ENCODE measurements around the gene SMCO2. TPM values are rescaled to one million over a fixed set of nuclear protein-coding genes. Genes with fewer than 3 reads are reported as not detected.

Gene SMCO2
- total RNA-seq, 1 donor from 2014 or later = not detected

- peaks cover 95% of the 10 kb centered on the region for H3K4me1 ChIP-seq
- TF ChIP-seq, protein P1, sequence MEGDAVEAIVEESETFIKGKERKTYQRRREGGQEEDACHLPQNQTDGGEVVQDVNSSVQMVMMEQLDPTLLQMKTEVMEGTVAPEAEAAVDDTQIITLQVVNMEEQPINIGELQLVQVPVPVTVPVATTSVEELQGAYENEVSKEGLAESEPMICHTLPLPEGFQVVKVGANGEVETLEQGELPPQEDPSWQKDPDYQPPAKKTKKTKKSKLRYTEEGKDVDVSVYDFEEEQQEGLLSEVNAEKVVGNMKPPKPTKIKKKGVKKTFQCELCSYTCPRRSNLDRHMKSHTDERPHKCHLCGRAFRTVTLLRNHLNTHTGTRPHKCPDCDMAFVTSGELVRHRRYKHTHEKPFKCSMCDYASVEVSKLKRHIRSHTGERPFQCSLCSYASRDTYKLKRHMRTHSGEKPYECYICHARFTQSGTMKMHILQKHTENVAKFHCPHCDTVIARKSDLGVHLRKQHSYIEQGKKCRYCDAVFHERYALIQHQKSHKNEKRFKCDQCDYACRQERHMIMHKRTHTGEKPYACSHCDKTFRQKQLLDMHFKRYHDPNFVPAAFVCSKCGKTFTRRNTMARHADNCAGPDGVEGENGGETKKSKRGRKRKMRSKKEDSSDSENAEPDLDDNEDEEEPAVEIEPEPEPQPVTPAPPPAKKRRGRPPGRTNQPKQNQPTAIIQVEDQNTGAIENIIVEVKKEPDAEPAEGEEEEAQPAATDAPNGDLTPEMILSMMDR (IDR thresholded peaks at IDR 0.05; ENCODE audit: borderline replicate concordance) = no peak
- no peak for DNase-seq
- peak overlapping the region; percentile 82 for H3K4me3 ChIP-seq
- H3K27me3 ChIP-seq (ENCODE audit: low read depth) = no peaks in the 10 kb centered on the region
- intact Hi-C loops (cut with micrococcal nuclease) = loop anchor here (10.0 kb wide), 1 partner anchor 47 kb away; no protein-coding TSS in a partner anchor
- no peaks in the 10 kb centered on the region for H3K9me3 ChIP-seq (replicated peaks)
- no peaks in the 10 kb centered on the region for H3K36me3 ChIP-seq
- H3K27ac ChIP-seq (replicated peaks) = peak overlapping the region; percentile 96
Measured at GRCh38 chr12:27527512-27527911, 81.0 kb downstream of the SMCO2 start.

DNA sequence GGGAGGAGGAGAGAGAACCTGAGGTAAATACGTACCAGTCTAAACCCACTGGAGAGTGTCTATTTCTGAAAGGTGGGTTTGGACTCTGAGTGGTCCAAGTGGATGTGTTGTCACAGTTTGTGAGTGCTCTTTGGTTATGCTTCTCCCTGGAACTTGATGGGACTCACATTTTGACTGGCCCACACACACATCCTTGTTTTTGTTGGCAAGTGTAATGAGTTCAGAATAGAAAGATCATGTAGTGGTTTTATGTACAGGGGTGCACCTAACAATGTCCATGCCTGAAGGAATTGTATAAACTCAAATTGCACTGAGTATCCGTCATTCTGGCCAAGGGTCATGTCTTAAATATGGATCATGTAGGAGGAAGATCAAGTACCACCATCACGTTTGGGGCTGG, 82.3 kb downstream of the SMCO2 start:
- Histone ChIP-seq H3K27me3 (ENCODE audit: low read depth) (no peaks in the 10 kb centered on the region), H3K36me3 (no peaks in the 10 kb centered on the region), H3K27ac (replicated peaks) (peak overlapping the region; percentile 96), H3K4me3 (no peak overlapping the region), H3K9me3 (replicated peaks) (no peaks in the 10 kb centered on the region), H3K4me1 (peaks cover 95% of the 10 kb centered on the region)
- TF ChIP-seq, protein P1 (IDR thresholded peaks at IDR 0.05; ENCODE audit: borderline replicate concordance) = no peak
- intact Hi-C loops (cut with micrococcal nuclease) = loop anchor here (10.0 kb wide), 1 partner anchor 46 kb away; no protein-coding TSS in a partner anchor
- no peak for DNase-seq

- Histone ChIP-seq H3K4me1 (peaks cover 99% of the 10 kb centered on the region), H3K9me3 (replicated peaks) (no peaks in the 10 kb centered on the region), H3K27me3 (ENCODE audit: low read depth) (no peaks in the 10 kb centered on the region), H3K36me3 (no peaks in the 10 kb centered on the region), H3K4me3 (no peak overlapping the region), H3K27ac (replicated peaks) (peak overlapping the region; percentile 96)
- no peak for DNase-seq
- intact Hi-C loops (cut with micrococcal nuclease) = no loop called here
- TF ChIP-seq, protein P1 (IDR thresholded peaks at IDR 0.05; ENCODE audit: borderline replicate concordance) = no peak
Measured at GRCh38 chr12:27530157-27530922, 83.8 kb downstream of the SMCO2 start.

GRCh38 chr12:27531896-27532295, 85.4 kb downstream of the SMCO2 start:
- H3K4me3 ChIP-seq = no peak overlapping the region
- TF ChIP-seq, protein P1 (IDR thresholded peaks at IDR 0.05; ENCODE audit: borderline replicate concordance) = no peak
- H3K9me3 ChIP-seq (replicated peaks) = no peaks in the 10 kb centered on the region
- H3K27ac ChIP-seq (replicated peaks) = peak overlapping the region; percentile 96
- peaks cover 9% of the 10 kb centered on the region for H3K36me3 ChIP-seq
- no peaks in the 10 kb centered on the region for H3K27me3 ChIP-seq (ENCODE audit: low read depth)
- peaks cover 98% of the 10 kb centered on the region for H3K4me1 ChIP-seq
- intact Hi-C loops (cut with micrococcal nuclease) = no loop called here
- no peak for DNase-seq

- TF ChIP-seq, protein P1 (IDR thresholded peaks at IDR 0.05; ENCODE audit: borderline replicate concordance) = no peak
- peak overlapping the region; percentile 96 for H3K27ac ChIP-seq (replicated peaks)
- DNase-seq = no peak
- H3K36me3 ChIP-seq = peaks cover 9% of the 10 kb centered on the region
- H3K4me1 ChIP-seq = peaks cover 98% of the 10 kb centered on the region
- H3K27me3 ChIP-seq (ENCODE audit: low read depth) = no peaks in the 10 kb centered on the region
- intact Hi-C loops (cut with micrococcal nuclease) = no loop called here
- no peaks in the 10 kb centered on the region for H3K9me3 ChIP-seq (replicated peaks)
- H3K4me3 ChIP-seq = no peak overlapping the region
Measured at GRCh38 chr12:27534060-27534764, 87.7 kb downstream of the SMCO2 start.

Measured in left ventricle myocardium inferior (tissue), 1 donor.